ENCODE results near the gene PCK1.

The PCK1 gene

DNA sequence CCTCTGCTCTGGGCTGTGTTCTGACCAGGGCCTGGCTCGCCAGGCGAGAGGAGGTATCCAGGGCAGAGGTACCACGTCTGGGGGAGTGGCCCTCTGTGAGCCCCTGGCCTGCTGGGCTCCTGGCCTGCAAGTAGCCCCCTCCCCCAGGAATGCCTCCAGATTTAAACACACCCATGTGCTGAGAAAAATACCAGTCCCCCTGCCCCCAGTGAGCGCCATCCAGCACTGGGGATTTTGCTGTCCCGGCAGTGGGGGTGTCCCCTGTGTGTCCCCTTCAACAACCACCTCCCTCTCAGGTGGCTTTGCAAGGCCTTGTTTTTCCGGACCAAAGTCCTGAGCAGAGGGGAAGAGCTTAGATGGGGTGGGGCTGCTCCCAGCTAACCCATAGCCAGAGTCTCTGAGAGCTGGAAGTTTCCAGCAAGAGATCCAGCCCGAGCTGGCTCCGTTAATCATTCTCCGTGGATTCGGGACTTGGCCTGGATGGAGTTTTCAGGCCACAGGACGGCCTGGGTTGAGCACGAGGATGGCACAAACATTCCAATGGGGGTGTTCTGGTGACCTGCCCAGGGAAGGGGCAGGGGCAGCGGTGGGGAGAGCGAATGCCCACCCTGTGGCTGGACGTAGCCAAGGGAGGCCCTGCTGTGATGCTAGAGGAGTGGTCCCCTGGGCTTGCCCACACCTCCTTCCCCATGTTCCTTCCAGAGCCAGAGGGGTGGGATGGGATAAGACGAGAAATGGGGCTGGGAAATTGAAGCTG is 29.0 kb downstream of the PCK1 start:
- no peak for DNase-seq (ENCODE audit: low read depth)

DNA sequence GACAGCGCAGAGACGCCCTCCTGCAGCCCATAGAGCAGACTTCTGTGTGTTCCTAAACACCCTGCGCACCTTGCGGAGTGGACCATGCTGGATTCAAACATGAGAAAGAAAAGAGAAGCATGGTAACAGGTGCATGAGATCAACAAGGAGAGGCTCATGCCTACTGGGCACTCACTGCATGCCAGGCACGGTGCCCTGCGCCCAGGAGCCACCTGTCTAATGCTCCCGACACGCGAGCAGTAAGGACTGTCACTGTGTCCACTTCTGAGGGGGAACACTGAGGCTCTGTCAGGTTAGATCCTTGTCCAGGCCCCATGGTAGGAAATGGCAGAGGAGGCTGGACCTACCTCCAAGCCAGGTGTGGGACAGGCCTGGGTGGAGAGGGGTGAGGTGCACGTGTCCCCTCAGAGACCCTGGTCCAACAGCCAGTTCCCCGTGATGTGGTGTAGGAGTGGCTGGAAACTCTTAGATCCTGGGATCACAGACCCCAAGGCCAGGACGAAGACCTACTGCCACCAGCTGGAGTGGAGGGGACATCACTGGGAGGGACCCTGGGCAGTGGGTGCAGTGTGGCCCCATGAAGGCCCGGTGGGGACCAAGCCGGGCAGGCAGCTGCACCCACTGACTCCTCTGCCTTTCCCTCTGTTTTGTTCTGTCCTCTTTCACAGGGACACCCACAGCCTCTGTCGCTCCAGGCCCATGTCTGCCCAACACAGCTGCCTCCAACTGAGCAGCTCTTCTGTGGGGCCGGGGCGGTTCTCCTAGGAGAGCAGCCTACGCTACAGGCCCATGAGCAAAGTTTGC is 29.8 kb downstream of the PCK1 start:
- no peak for DNase-seq (ENCODE audit: low read depth)

DNA sequence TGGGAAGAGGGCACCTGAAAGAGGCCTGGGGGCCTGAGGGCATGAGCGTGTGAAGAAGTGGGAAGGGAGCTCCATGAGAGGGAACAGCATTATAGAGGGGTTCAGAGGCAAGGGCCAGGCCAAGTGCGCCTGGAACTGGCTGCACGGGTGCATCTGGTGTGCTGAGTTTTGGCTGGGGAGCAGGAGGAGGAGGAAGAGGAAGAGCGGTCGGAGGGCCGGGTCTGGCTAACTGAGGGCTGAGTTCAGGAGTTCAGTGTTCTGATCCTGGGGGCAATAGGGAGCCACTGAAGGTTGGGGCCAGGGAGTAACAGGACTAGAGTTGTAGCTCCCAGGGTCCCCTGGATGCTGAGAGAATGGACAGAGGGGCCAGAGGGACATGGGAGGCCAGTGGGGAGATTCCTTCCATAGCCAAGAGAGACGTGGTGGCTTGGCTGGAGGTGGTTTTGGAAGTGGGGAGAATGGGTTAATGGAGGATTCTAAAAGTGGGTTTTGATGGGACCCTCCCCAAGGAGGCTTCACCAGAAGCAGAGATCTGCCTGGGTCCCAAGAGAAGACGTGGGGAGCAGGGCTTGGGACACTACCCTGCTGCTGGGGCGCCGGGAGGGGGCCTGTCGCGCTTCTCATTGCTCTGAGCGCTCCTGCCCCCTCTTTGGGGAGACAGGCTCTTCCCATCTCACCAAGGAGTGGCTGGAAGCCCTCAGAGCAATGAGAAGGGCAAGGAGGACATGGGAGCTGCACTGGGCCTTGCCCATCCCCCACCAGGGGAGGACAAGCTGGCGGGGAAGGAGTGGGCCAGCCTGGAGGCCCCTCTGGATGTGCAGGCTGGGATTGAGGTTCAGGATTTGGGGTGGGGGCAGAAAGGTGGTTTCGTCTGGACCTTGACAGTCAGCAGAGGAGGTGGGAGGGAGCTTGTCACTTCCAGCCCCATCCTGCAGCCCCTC is 30.6 kb downstream of the PCK1 start:
- no peak for DNase-seq (ENCODE audit: low read depth)

DNA sequence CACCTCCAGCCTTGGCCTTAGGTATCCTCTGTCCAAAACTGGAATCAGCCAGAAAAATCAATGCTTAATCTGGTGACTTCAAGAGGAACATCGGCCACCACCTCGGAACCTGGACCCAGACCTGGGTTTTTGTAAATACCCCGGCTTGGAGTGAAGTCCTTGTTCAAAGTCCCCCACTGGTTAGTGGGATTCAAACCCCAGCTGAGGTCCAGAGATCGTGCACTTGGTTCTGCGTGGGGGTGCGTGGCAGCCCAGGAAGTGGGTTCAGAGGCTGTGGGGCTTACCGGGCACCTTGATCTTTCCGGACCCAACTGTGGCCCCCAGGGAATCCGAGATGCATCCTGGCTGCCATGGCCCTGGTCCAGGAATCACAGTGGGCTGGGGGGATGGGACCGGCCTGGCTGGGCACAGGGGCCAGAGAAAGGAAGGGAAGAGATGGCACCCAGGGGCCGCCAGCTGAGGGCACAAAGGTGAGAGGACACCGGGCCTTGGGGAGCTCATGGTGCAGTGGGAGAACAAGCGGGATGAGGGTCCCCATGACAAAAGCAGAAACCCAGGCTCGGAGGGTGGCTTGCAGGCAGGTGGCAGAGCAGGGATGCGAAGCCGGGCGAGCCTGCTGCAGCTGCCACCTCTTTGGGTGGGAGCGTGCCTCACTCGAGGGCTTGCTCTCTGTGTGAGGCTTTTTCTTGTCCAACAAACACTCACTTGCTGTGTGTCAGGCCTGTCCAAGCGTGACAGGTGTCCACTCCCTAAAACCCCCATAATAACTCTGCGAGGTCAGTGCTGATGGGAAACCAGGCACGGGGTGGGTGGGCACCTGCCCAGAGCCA is 31.6 kb downstream of the PCK1 start:
- no peak for DNase-seq (ENCODE audit: low read depth)

DNA sequence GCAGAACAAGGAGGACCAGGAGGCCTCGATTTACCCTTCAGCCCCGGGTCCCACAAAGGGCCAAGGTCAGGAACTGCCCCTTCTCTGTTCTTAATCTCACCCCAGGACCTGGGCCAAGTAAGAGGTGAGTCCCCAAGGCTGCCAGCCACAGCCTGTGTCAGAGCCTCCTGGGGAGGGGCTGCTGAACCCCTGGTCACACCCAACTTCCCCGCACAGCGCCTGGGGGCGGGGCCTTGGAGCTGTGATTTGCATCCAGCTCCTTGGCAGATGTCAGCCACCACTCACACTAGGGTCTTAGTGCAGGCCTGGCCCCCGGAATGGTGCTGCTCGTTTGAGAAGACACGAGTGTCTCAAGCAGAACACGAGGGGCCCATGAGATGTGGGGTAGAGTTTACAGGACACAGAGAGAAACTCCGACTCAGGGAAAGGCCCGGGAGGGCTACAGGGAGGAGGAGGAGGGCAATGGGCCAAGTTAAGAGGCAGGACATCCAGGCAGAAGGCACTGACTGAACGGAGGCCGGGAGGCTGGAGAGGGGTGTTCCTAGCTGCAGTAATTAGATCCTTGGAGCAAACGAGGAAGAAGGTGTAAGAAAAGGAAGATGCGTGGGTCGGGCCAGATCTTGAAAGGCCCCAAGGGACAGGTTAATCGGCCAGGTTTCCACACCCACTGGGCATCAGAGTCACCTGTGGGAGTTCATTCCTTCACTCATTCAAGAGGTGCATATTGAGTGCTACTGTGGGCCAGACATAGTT is 32.4 kb downstream of the PCK1 start:
- no peak for DNase-seq (ENCODE audit: low read depth)

DNA sequence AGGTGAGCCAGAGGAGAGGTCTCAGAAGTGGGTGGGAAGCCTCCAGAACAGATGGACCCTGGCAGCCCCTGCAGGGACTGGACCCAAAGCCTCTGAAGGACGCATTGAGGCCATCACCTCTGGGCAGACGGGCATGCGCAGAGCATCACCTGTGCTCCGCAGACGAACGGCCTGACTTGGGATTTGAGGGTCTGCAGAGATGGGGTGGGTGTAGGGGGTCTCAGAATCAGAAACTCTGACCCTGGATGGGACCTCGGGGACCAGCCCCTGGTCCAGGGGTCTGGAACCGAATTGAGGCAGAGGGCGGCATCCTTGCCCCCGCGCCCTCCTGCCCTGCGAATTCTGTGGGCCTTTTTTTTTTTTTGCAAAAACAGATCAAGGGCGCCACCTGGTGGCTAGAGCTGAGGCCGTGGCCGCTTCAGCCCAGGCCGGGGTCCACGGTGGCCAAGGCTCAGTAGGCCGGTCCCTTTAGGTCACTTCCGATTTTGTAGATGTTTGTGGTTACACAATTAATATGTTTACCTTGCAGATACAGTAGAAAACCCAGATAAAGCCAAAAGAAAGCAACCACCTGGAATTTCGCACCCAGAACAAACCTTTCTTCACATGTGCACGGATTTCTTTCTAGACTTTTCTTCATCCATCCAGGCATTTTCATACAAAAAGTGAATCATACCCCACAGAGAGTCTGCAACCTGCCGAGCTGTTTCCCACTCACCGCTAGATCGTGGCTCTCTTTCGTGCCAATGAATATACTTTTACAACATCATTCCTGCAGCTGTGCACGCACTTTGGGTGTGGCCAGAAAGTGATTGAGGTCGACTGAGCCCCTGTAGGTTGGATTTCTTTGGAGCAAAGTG is 33.4 kb downstream of the PCK1 start:
- DNase-seq (ENCODE audit: low read depth) = no peak

DNA sequence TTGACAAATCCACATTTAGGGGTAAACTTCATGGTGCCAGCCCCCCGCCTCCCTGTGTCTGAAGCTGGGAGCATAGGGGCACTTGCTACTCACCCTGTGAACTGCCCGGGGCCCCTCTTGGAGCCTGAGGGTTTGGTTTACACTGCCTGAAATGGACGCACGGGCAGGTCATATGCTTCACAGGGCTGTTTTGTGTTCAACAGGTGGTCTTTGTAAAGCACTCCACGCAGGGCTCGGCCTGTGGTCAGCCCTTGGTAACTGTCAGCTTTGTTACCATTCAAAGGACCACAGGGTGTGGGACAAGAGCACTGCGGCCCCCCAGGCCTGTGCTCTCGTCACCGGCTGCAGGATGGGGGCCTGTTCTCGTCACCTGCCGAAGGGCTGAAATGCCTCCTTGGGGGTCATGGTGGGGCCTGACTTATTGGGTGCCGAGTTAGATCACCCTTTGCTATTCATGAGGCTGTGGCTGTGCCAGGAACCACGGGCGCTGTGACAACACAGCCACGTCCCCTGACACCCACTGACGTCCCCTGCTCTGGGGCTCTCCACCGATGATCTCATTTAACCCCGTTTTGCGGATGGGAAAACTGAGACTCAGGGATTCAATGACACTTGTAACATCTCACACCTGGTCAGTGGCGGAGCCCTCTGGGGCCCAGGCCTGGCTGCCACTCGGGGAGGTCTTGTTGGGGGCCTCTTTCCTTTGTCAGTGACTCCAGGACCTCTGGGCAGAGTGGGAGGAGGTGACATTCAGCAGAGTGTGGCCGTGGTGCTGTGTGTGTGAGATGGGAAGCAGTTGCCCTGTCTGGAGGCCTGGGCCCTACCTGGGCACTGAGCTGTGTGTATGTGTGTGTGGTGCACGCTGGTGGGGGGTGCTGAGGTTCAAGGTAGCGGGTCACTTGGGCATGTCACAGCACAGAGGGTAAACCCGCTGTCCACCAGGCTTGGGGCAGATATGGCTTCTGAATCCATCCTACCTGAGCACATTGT is 34.4 kb downstream of the PCK1 start:
- DNase-seq (ENCODE audit: low read depth) = no peak

DNA sequence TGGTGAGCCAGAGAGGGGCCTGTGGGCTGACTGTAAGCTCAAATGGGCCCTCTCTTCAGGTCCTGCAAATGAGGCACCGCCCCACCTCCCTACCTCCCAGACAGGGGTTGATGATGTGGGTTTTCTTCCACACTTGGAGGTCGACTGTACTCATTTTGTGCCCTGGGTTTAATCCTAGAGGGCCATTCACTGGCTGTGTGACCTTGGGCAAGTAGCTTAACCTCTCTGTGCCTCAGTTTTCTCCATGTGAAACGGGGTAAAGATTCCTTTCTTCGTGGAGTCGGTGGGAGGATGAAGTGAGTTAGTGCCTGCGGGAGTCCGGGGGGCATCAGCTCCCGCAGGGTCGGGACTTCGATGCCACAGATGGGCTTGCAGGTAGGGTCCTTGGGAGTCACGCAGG is 35.4 kb downstream of the PCK1 start:
- no peak for DNase-seq (ENCODE audit: low read depth)

DNA sequence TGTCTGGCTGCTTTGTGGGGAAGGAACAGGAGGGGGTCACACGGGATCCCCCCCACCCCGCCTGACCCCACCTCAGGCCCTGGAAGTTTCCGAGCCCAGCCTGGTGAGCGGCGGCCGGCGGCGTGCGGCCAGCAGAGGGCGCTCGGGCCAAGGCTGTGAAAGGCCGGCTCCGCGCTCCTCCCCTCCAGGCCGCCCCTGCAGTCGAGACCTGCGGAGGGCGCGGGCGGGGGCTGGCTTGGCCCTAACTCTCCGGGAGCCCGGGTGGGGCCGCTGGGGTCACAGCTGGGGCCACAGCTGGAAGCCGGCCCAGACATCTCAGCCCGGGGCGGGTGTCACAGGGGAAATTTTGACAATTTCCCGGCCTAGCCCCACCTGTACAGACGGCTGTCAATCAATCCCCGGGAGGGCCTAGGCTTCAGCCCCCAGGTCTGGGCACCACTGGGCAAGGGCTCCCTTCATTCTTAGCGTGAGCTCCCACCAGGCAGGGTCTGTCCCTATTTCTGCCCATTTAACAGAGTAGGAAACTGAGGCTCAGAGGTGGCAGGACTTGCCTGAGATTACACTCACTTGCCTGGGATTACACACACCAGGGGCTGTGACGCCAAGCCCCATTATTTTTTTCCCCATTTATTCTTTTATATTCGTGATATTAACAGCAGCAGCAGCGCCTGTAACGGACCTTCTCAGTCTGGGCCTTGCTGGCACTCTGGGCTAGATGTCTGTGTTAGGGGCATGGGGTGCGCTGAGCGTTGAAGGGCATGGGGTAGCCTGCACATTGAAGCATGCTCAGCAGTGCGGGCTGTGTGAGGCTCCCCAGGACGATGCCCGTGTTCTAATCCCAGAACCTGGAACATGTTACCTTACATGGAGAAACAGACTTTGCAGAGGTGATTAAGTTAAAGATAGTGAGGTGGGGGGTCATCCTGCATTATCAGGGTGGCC is 36.4 kb downstream of the PCK1 start:
- DNase-seq (ENCODE audit: low read depth) = no peak

DNA sequence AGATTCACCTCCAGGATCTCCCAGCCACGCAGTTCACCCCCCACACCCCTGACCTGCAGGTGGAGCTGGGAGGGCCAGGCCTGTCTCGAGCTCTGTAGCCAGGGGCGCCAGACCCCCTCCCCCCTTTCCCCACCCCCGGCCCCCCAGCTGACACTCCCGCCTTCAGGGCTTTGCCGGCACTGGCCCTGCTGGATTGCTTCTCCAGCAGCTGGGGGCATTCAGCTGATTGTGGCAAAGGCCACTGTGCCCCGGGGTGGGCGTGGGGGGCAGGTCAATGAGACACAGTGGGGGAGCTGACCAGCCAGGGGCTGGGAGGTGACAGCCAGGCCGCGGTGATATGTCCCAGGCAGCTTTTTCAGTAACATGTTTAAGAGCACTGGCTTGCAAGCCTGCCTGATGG is 37.1 kb downstream of the PCK1 start:
- DNase-seq (ENCODE audit: low read depth) = no peak

DNA sequence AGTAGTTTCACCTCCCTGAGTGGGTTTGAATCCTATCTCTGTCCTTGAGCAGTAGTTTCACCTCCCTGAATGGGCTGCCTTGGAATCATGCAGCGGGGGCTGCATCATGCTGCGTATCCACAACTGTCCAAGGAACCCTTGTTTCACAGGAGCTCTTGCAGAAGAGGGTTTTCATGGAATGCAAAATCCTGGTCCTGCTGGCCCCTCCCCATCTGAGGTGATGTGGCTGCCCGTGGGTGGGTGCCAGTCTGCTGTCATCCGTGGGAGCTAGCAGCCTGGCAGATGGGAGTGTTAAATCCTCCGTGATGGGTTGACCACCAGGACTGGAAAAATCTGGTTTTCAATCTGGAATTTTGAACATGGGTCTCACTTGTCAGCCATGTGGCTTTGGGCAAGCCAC is 37.6 kb downstream of the PCK1 start:
- no peak for DNase-seq (ENCODE audit: low read depth)

DNA sequence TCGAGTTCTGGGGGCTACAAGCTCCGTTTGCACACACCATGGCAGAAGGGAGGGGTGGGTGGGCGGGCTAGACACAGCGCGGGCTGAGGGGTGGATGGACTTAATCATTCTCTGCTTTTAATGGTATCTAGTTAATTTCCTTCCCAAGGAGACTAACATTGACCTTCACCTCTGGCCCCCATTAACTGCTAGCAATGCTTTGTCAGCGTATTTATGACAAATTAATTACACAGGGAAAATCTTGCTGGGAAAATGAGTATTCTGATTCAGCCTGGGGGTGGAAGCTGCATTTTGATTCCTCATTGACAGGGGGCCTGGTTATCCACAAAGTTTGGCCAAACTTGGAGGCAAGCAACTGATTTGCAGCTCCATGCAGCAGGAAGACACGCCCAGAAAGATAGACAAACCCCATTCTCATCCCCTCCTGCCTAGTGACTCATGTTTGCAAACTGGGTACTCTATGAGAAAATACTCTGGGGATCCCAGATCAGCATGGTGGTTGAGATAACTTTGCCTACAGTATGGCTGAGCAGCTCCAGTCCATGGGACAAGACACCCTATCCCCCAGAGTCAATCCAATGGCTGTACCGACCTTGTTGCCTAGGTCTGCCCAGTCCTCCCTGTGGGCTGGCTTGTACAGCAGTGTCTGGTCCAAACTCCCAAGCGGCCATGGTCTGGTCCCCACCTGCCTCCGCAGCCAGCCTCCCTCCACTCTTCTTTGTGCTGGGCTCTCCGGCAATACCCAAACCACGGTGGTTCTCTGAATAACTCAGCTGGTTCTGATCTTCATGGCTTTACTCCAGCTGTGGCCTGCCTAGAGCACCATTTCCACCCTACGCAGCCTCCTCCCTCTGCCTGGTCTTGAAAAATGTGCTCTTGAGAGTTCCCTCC is 39.7 kb downstream of the PCK1 start:
- DNase-seq (ENCODE audit: low read depth) = no peak

DNA sequence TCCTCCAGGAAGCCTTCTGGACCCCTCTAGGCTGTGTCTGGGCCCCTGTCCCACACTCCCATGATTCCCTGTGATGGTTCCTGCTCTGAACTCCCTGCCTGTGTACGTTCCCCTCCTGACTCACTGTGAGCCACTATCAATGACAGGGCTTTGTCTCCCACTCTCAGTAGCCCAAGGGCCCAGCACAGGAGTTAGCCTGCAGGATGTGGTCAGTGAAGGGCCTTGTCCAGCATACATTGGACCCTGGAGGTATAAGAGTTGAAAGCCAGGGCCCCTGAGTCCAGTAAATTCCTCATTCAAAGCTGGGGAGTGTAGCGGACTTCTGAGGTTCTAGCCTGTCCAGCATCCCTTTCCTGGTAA is 40.3 kb downstream of the PCK1 start:
- DNase-seq (ENCODE audit: low read depth) = no peak

DNA sequence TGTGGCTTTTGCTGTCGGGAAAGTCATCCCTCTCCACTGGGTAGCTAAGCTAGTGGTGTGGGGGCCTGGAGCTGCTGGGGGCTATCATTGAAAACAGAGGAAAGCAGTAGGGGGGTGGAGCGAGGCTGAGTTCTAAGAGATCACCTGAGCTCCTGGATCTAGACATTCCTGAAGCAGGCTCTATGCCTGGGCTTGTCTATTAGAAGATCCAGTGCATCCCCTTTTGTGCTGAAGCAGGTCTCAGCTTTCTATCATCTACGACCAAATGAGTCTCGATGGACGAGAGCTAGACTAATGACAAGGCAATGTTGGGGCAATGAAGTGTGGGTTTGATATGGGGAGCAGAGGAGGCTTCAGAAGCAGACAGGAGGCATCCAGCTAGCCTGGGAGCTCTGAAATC is 40.8 kb downstream of the PCK1 start:
- no peak for DNase-seq (ENCODE audit: low read depth)

DNA sequence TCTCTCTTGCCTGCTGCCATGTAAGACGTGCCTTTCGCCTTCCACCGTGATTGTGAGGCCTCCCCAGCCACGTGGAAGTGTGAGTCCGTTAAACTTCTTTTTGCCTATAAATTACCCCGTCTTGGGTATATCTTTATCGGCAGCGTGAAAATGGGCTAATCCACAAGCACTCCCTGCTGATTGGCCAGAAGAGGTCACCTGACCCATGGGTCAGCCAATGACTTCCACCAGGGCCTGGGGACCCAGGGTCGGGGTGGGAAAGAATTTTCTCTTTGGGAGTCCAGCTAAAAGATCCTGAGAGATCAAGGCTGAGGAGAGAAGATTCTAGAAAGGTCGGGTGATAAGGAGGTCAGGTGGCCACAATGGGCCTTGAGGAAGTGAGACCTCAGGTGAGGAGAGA is 42.2 kb downstream of the PCK1 start:
- DNase-seq (ENCODE audit: low read depth) = no peak

DNA sequence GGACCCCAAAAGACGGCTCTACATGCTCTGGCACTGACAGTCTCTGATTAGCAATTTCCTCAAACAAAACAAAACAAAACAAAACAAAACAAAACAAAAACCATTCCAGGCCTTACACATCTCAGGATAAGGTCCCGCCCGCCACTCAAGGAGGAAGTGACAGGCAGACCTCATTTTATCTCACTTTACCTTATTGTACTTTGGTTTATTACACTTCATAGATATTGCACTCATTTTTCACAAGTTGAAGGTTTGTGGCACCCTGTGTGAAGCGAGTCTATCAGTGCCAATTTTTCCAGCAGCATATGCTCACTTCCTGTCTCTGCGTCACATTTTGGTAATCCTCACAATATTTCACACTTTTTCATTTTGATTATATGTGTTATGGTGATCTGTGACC is 44.1 kb downstream of the PCK1 start:
- no peak for DNase-seq (ENCODE audit: low read depth)

DNA sequence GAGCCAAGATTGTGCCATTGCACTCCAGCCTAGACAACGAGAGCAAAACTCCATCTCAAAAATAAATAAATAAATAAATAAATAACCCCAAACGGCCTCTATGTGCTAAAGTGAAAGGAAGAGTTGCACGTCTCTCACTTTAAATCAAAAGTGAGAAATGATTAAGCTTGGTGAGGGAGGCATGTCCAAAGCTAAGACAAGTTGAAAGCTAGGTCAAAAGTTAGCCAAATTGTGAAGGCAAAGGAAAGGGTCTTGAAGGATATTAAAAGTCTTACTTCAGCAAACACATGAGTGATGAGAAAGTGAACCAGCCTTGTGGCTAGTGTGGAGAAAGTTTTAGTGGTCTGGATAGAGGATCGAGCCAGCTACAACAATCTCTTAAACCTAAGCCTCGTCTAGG is 45.0 kb downstream of the PCK1 start:
- no peak for DNase-seq (ENCODE audit: low read depth)
